ENCODE data around the gene PSMB7. TPM values are rescaled to one million over a fixed set of nuclear protein-coding genes. Genes with fewer than 3 reads are reported as not detected.

PSMB7 gene
- total RNA-seq, 2 experiments from 2014 or later: 120 to 121 TPM

- CTCF ChIA-PET: interaction anchor here (1.4 to 1.5 kb wide), 2 partner anchors 9 to 23 kb away, joined by 3 read pairs; no protein-coding TSS in a partner anchor
- H3K36me3 Mint-ChIP-seq (ENCODE audit: low read depth): peaks cover 3% of the 10 kb centered on the region
- no peak overlapping the region for H3K27ac Mint-ChIP-seq
- DNase-seq: peak; percentile 17
- peaks cover 5% of the 10 kb centered on the region for H3K27me3 Mint-ChIP-seq
- H3K4me3 Mint-ChIP-seq: no peak overlapping the region
- peaks cover 3% of the 10 kb centered on the region for H3K9me3 Mint-ChIP-seq
- POLR2A ChIA-PET: no interaction called here
- peaks cover 16% of the 10 kb centered on the region for H3K4me1 Mint-ChIP-seq
These were observed 4.7 kb upstream of the PSMB7 start for GRCh38 chr9:124419832-124420489.

- Mint-ChIP-seq H3K27me3 (no peaks in the 10 kb centered on the region), H3K4me1 (peaks cover 41% of the 10 kb centered on the region), H3K4me3 (peak overlapping the region; percentile 92), H3K27ac (peak overlapping the region; percentile 94), H3K9me3 (peaks cover 3% of the 10 kb centered on the region), H3K36me3 (ENCODE audit: low read depth) (peaks cover 35% of the 10 kb centered on the region)
- ChIA-PET POLR2A (interaction anchor here (0.5 to 0.6 kb wide), 2 partner anchors 35 to 259 kb away, joined by 4 to 6 read pairs; no protein-coding TSS in a partner anchor), CTCF (no interaction called here)
- DNase-seq: no peak
These were observed 726 bp upstream of the PSMB7 start for GRCh38 chr9:124415852-124416484.

GRCh38 chr9:124414612-124415011 lies 630 bp downstream of the PSMB7 start:
- DNase-seq: no peak
- POLR2A ChIA-PET: interaction anchor here (0.6 kb wide), 1 partner anchor 1293 kb away, joined by 3 read pairs; the partner anchor contains the start of gene MAPKAP1
- H3K9me3 Mint-ChIP-seq: peaks cover 3% of the 10 kb centered on the region
- peaks cover 38% of the 10 kb centered on the region for H3K4me1 Mint-ChIP-seq
- H3K27ac Mint-ChIP-seq: peak overlapping the region; percentile 94
- peak overlapping the region; percentile 92 for H3K4me3 Mint-ChIP-seq
- no peaks in the 10 kb centered on the region for H3K27me3 Mint-ChIP-seq
- CTCF ChIA-PET: interaction anchor here (0.6 to 1.4 kb wide), 4 partner anchors 13 to 37 kb away, joined by 4 to 5 read pairs (median 4); no protein-coding TSS in a partner anchor
- H3K36me3 Mint-ChIP-seq (ENCODE audit: low read depth): peaks cover 39% of the 10 kb centered on the region

GRCh38 chr9:124412228-124412575 lies 3.0 kb downstream of the PSMB7 start:
- no peak for DNase-seq
- H3K4me1 Mint-ChIP-seq: peaks cover 37% of the 10 kb centered on the region
- peaks cover 44% of the 10 kb centered on the region for H3K36me3 Mint-ChIP-seq (ENCODE audit: low read depth)
- no peak overlapping the region for H3K27ac Mint-ChIP-seq
- no peaks in the 10 kb centered on the region for H3K27me3 Mint-ChIP-seq
- peaks cover 3% of the 10 kb centered on the region for H3K9me3 Mint-ChIP-seq
- POLR2A ChIA-PET: no interaction called here
- no peak overlapping the region for H3K4me3 Mint-ChIP-seq
- CTCF ChIA-PET: interaction anchor here (1.5 kb wide), 1 partner anchor 12 kb away, joined by 5 read pairs; no protein-coding TSS in a partner anchor

GRCh38 chr9:124411514-124412227 lies 3.6 kb downstream of the PSMB7 start:
- Mint-ChIP-seq H3K27ac (no peak overlapping the region), H3K27me3 (no peaks in the 10 kb centered on the region), H3K4me3 (no peak overlapping the region), H3K4me1 (peaks cover 37% of the 10 kb centered on the region), H3K36me3 (ENCODE audit: low read depth) (peaks cover 45% of the 10 kb centered on the region), H3K9me3 (peaks cover 3% of the 10 kb centered on the region)
- no peak for DNase-seq
- ChIA-PET POLR2A (no interaction called here), CTCF (interaction anchor here (1.0 to 1.5 kb wide), 2 partner anchors 9 to 11 kb away, joined by 3 to 5 read pairs; no protein-coding TSS in a partner anchor)

- H3K4me1 Mint-ChIP-seq: peaks cover 32% of the 10 kb centered on the region
- peaks cover 47% of the 10 kb centered on the region for H3K36me3 Mint-ChIP-seq (ENCODE audit: low read depth)
- ChIA-PET CTCF (interaction anchor here (0.7 to 1.8 kb wide), 5 partner anchors 9 to 126 kb away, joined by 3 to 4 read pairs (median 4); no protein-coding TSS in a partner anchor), POLR2A (interaction anchor here (0.6 kb wide), 1 partner anchor 45 kb away, joined by 3 read pairs; no protein-coding TSS in a partner anchor)
- peaks cover under 1% of the 10 kb centered on the region for H3K9me3 Mint-ChIP-seq
- no peak for DNase-seq
- no peak overlapping the region for H3K4me3 Mint-ChIP-seq
- H3K27ac Mint-ChIP-seq: no peak overlapping the region
- H3K27me3 Mint-ChIP-seq: no peaks in the 10 kb centered on the region
These were observed 4.8 kb downstream of the PSMB7 start for GRCh38 chr9:124410321-124410913.

- H3K27ac Mint-ChIP-seq: no peak overlapping the region
- H3K4me3 Mint-ChIP-seq: no peak overlapping the region
- no peak for DNase-seq
- ChIA-PET CTCF (interaction anchor here (1.0 to 1.8 kb wide), 3 partner anchors 9 to 127 kb away, joined by 3 to 4 read pairs (median 4); no protein-coding TSS in a partner anchor), POLR2A (no interaction called here)
- peaks cover 42% of the 10 kb centered on the region for H3K36me3 Mint-ChIP-seq (ENCODE audit: low read depth)
- H3K9me3 Mint-ChIP-seq: no peaks in the 10 kb centered on the region
- H3K27me3 Mint-ChIP-seq: no peaks in the 10 kb centered on the region
- H3K4me1 Mint-ChIP-seq: peaks cover 29% of the 10 kb centered on the region
These were observed 5.8 kb downstream of the PSMB7 start for GRCh38 chr9:124409410-124409809.

- peaks cover 12% of the 10 kb centered on the region for H3K36me3 Mint-ChIP-seq (ENCODE audit: low read depth)
These were observed 12.0 kb downstream of the PSMB7 start for GRCh38 chr9:124403246-124403645.

GRCh38 chr9:124399968-124400940 lies 15.0 kb downstream of the PSMB7 start:
- Mint-ChIP-seq H3K4me3 (no peak overlapping the region), H3K27me3 (no peaks in the 10 kb centered on the region), H3K4me1 (peaks cover 12% of the 10 kb centered on the region), H3K36me3 (ENCODE audit: low read depth) (peaks cover 8% of the 10 kb centered on the region), H3K27ac (no peak overlapping the region), H3K9me3 (no peaks in the 10 kb centered on the region)
- POLR2A ChIA-PET: no interaction called here
- CTCF ChIA-PET: interaction anchor here (1.2 to 1.6 kb wide), 3 partner anchors 10 to 15 kb away, joined by 4 to 5 read pairs (median 5); partner anchors contain the start of gene PSMB7
- no peak for DNase-seq

More at GRCh38 chr9:124403246-124403645, 12.0 kb downstream of the PSMB7 start:
- no peaks in the 10 kb centered on the region for H3K9me3 Mint-ChIP-seq
- H3K27ac Mint-ChIP-seq: no peak overlapping the region
- ChIA-PET POLR2A (no interaction called here), CTCF (no interaction called here)
- no peak for DNase-seq
- H3K4me1 Mint-ChIP-seq: peaks cover 6% of the 10 kb centered on the region
- no peak overlapping the region for H3K4me3 Mint-ChIP-seq
- H3K27me3 Mint-ChIP-seq: no peaks in the 10 kb centered on the region

GRCh38 chr9:124399323-124399967 lies 15.8 kb downstream of the PSMB7 start:
- CTCF ChIA-PET: interaction anchor here (1.2 kb wide), 1 partner anchor 11 kb away, joined by 4 read pairs; no protein-coding TSS in a partner anchor
- Mint-ChIP-seq H3K9me3 (no peaks in the 10 kb centered on the region), H3K27me3 (no peaks in the 10 kb centered on the region), H3K4me1 (peaks cover 19% of the 10 kb centered on the region), H3K4me3 (no peak overlapping the region), H3K36me3 (ENCODE audit: low read depth) (peaks cover 7% of the 10 kb centered on the region), H3K27ac (no peak overlapping the region)
- POLR2A ChIA-PET: no interaction called here
- no peak for DNase-seq

GRCh38 chr9:124398191-124398935 lies 16.9 kb downstream of the PSMB7 start:
- H3K27ac Mint-ChIP-seq: peak overlapping the region; percentile 25
- H3K4me3 Mint-ChIP-seq: no peak overlapping the region
- peaks cover 27% of the 10 kb centered on the region for H3K4me1 Mint-ChIP-seq
- no peaks in the 10 kb centered on the region for H3K9me3 Mint-ChIP-seq
- POLR2A ChIA-PET: no interaction called here
- no peaks in the 10 kb centered on the region for H3K27me3 Mint-ChIP-seq
- CTCF ChIA-PET: no interaction called here
- no peaks in the 10 kb centered on the region for H3K36me3 Mint-ChIP-seq (ENCODE audit: low read depth)
- no peak for DNase-seq

Measured in activated CD4-positive, alpha-beta T cell treated with anti-CD3 and anti-CD28 coated beads, Interleukin-2, amount 10 ng/mL, durations not matched to agents 7 days and 5 days (primary cell).